NT2/D1 (cell line): ENCODE results near the gene PIKFYVE.

ENCODE experiments used
- SUZ12 ChIP-seq: IDR thresholded peaks from 2 replicates; pipeline ENCODE4 v1.6.1; 2011; ENCODE audit not compliant: insufficient read length, insufficient read depth; ENCODE audit errors: extremely low read depth
- ZNF274 ChIP-seq: IDR thresholded peaks from 2 replicates; pipeline ENCODE4 v1.6.1; 2011; ENCODE audit warnings: mild to moderate bottlenecking, low read depth, low read length

GRCh38 chr2:208252716-208253492, 13.2 kb upstream of the PIKFYVE start:
- TF ChIP-seq ZNF274: no peak
- no peak for TF ChIP-seq SUZ12
